SK-N-MC (cell line): ENCODE data around the gene XDH.

Source experiments
- EZH2 ChIP-seq: fragments of 200-600 bp; sonication (generic); IDR thresholded peaks from one replicate; pipeline ENCODE4 v1.6.1; 2017; ENCODE audit warnings: antibody characterized with exemption
- POLR2AphosphoS5 ChIP-seq: IDR thresholded peaks from 2 replicates; pipeline ENCODE4 v1.6.1; 2012; ENCODE audit warnings: mild to moderate bottlenecking, low read depth, low read length, borderline replicate concordance

- TF ChIP-seq POLR2AphosphoS5 (no peak), EZH2 (no peak)
Measured at GRCh38 chr2:31329081-31329625, 85.4 kb downstream of the XDH start.
